Activated gamma-delta T cell (primary cell): Measurements from ENCODE around the gene ALDOA.

Experiments used
- DNase-seq: peaks from one replicate; lab custom pipeline; 2025; lab: John Stamatoyannopoulos, UW

Gene ALDOA

DNA sequence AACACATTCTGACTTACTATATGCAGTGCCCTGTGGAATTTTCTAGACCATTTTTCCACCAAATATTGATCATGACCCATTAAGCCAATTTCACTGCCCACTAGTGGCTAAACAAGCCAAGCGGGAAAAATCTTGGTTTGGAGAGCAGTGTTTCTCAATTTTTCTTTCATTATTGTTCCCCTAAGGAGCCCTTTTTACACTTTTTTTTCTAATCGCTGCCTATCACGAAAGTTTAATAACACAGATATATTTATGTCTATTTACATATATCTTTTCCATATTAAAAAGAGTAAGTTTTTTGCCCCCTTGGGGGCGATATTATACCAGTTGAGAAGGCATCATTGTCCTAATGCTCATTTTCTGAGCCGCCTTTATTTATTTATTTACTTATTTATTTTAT lies 23.7 kb upstream of the ALDOA start:
- no peak for DNase-seq

DNA sequence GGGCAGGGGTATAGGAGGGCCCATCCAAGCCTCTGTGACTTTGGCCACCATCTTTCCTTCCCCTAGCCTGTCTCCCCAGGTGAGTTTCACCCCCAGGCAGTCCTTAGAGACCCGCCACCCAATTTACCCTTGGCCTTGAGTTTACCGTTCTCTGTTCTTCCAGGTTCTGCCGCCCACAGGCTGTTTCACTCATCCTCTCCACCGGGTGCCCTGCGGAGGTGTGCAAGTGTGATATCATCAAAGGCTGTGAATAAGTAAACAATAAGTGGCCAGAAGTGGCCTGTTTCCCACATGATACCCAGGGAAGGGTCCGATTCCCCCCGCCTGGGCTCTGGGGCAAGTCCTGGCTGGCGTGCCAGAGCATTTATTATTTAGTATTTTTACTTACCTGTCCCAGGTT lies 19.4 kb upstream of the ALDOA start:
- DNase-seq: no peak

DNA sequence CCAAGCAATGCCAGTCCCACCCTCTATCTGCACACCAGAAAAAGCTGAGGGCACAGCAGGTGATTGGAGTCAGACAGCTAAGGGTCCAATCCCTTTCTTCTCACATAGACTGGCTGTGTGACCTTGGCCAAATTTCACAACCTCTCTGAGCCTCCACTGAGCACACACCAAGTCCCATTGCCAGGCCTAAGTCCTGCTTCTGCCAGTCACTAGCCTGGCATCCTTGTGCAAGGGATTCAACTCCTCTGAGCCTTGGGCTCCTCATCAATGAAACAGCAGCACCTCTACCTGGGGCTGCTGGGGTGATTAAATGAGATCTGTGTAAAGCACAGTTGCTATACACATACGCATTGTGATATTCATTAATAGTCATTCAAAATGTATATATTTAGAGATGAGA lies 19.0 kb upstream of the ALDOA start:
- DNase-seq: no peak

- no peak for DNase-seq
Observed at GRCh38 chr16:30049871-30050270, 15.7 kb upstream of the ALDOA start.

- DNase-seq: no peak
Observed at GRCh38 chr16:30051518-30051917, 14.0 kb upstream of the ALDOA start.

DNA sequence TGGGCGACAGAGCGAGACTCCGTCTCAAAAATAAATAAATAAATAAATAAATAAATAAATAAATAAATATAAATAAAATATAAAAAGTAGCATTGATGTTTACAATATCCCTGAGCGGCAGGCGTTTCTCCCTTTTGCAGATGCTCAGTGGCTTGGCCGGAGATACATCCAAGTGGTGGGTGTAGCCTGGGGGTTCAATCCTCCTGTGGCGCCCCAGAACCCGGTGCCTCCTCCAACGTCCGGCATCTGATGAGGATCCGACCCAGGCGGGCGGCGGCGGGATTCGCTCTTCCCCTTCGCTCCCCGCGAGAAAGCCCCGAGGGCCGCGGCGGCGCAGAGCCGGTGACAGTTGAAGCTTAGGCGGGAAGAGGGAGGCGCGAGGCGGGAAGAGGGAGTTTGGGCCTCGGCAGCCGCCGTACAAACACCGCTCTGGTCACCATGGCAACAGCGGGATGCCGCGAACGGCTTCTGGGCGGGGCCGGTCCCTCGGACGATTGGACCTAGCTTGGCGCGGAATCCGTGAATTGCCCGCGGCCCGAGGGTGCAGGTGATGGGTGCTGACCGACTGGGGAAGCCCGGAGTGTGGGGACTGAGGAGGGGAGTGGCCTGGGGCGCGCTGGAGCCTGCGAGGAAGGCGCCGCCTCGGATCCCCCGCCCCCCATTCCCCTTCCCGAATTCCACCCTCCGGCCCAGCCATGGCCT lies 12.7 kb upstream of the ALDOA start:
- peak; percentile 71 for DNase-seq

DNA sequence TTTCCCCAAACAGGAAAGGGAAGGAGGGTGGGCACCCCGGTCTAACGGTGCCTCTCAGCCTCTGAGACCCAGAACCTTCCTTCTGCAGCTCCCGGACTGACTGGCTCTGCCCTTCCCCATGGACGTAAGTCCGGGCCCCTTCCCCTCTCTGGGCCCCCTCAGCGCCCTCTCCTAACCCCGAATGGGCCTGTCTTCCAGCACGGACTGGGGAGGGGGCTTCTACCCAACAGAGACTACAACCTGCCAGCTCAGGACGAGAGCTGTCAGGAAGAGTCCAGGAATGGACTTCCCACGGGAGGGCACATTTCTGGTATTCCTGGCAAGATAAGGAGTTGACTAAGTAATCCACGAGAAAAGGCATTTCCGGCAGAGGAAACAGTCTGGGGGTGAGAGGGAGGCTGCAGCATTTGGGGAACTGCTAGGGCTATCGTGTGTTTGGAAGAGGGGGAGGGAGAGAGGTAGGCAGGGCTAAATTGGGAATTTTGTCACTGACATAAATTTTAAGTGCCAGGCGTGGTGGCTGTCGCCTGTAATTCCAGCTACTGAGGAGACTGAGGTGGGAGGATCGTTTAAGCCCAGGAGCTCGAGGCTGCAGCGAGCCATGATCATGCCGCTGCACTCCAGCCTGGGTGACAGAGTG lies 12.1 kb upstream of the ALDOA start:
- no peak for DNase-seq

DNA sequence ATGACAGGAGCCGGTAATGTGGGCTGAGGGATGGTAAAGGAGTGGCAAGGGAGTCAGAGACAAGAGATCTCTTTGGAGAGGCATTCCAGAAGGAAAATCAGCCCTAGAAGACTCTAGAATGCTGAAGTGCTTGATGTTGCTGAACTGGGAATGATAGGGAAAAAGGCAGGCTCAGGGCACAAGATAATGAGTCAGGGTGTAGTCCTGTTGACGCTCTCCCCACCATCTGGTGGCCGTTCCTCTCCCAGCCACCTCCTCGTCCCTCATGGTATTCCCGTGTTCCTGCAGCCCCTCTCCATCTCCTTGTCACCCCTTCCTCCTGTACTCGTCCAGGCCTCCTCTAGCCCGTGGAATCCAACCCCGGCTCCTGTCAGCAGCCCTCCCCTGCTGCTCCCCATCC lies 11.1 kb upstream of the ALDOA start:
- no peak for DNase-seq

DNA sequence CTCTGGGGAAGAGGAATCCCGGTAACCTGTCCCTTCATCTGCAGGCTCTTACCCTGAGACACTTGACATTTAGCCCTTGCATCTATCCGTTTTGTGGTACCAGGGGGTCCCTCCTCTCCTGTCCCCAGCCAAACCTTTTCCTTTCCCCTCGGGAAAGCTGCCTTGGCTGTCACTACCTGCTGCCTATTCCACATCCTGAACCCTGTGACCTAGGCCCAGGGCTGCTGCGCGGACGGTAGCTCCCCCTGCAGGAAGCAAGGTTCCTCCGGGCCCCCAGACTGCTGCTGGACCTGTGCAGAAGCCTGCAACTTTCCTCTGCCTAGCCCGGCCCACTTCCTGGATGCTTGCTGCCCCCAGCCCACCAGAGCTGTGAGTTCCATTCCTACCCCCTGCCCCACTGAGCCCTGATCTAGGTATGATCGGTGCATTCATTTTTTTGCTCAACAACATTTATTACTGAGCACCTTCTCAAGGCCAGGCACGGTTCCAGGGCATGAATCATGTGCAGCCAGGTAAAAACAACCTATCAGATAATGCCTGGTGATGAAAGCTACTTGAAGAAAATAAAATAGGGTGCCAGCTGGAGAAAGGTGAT lies 10.5 kb upstream of the ALDOA start:
- no peak for DNase-seq

DNA sequence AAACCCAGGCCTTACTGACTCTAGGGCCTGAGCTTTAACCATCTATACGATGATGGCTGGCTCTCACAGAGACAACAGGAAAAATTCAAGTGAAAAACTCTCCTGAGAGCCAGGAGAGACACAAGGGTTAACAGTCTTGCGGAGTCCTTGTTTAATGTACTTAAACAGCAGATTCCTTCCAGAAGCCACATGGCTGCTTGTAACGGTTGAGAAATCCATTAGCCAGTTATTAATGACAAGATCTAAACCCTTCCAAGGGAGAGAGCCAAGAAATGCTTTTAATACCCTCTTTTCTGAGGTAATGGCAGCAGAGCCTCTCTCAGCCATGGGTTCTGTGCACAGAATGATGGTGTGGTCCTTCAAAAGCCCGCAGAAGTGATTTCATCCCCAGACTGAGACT lies 5.2 kb upstream of the ALDOA start:
- no peak for DNase-seq

GRCh38 chr16:30060836-30061554 lies 4.6 kb upstream of the ALDOA start:
- DNase-seq: no peak

DNA sequence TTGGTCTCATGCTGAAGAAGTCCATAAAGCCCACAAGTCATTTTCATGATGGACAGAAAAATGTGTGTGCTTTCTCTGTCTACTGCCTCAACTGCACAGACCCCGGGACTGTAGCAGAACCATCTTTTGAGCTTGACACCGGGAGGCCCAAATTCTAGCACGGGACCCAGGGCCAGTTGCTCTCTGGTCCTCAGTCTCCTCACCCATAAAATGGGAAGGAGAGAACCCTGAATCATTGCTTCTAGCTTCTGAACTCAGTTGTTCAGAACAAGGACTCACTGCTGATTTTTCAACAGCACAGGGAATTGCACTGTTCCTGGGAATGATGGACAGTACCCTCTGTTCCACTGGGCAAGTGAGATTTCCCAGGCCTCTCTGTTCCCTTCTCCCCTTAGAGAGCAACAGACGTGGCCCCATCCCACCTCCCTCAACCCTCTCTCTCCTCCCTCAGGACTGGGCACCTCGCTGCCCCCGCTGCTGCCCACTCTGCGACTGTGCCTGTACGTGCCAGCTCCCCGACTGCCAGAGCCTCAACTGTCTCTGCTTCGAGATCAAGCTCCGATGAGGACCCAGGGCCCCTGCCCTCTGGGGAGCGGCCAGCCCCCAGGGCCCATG lies 2.2 kb upstream of the ALDOA start:
- DNase-seq: no peak

GRCh38 chr16:30063893-30064728 lies 1.4 kb upstream of the ALDOA start:
- DNase-seq: no peak

DNA sequence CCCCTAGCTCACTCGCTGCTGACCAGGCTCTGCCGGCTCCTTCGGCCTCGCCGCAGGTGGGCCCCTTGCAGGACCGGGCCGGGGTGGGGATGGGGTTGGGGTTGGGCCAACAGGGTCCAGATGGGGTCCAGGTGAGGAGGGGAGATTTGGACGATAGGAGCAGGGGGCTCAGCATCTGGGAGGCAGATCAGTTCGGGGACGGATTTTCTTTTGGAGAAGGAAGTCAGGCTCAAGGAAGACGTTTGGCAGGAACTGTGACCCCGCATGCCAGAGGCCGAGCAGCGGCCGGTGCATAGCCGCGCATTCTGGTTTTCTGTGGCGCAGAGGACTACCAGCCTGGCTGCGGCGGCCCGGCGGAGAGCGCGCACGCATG lies 845 bp upstream of the ALDOA start:
- no peak for DNase-seq

DNA sequence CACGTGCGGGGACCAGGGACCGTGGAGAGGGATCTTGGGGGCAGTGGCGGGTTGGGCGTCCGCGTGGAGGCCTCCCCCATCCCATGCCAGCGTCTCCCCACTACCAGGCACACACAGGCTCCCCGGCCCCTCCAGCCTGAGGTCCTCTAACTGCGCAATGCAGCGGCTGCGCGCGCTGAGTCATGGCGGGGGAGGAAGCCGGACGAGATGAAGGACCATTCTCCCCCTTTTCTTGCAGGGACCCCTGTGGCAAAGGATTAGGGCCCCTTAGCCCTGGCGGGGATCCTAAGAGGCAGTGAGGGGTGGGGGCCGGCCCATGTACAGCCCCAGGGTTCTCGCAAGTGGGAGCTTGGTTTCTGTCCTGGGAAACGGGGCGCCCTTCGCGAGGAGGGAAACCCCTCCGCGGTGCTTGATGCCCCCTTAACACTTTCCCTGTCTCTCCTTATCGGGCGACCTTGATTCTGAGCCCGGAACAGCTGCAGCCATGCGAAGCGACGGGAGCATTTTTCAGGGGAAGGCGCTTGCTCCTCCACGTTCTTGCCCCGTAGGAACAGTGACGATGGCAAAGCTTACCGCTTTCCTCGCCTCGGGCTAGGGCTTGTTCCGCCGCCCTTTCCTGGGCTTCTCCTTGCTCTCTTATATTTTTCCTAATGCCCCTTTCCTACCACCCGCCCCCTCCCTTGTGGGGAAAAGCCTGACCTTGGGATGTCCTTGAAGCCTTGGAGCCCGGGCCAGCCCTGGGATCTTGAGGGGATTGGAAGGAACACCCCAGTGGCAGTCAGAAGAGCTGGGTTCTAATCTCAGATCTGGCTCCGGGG lies 592 bp downstream of the ALDOA start:
- DNase-seq: no peak

- no peak for DNase-seq
Observed at GRCh38 chr16:30066761-30067583, 1.4 kb downstream of the ALDOA start.

DNA sequence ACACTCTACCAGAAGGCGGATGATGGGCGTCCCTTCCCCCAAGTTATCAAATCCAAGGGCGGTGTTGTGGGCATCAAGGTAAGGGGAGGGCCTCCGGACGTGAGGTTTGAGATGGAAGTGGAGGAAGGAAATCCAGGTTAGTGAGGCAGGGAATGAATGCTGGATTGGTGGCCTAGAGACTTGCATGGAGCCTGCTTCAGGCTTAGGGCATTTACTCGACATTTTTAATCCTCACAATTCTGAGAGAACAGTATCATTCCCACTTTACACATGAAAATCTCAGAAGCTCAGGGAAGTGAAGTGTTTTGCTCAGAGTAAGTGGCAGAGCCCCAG lies 2.0 kb downstream of the ALDOA start:
- no peak for DNase-seq

- DNase-seq: no peak
Observed at GRCh38 chr16:30068333-30068732, 2.8 kb downstream of the ALDOA start.

- no peak for DNase-seq
Observed at GRCh38 chr16:30068750-30069610, 3.4 kb downstream of the ALDOA start.
